GM12801 (cell line): ENCODE data around the gene REEP3.

ENCODE experiments used
- CTCF ChIP-seq: IDR thresholded peaks from one replicate; pipeline ENCODE4 v1.5.1; 2011; ENCODE audit warnings: control low read depth; ENCODE audit not compliant: insufficient read length; ENCODE audit errors: extremely low read depth

REEP3 gene

GRCh38 chr10:63515002-63515763, 6.0 kb upstream of the REEP3 start:
- no peak for TF ChIP-seq CTCF

GRCh38 chr10:63516207-63516606, 5.0 kb upstream of the REEP3 start:
- no peak for TF ChIP-seq CTCF

GRCh38 chr10:63518690-63519288, 2.4 kb upstream of the REEP3 start:
- no peak for TF ChIP-seq CTCF

- no peak for TF ChIP-seq CTCF
These were observed 445 bp downstream of the REEP3 start for GRCh38 chr10:63521416-63522276.

GRCh38 chr10:63522277-63522687, 1.1 kb downstream of the REEP3 start:
- TF ChIP-seq CTCF, result no peak

- no peak for TF ChIP-seq CTCF
These were observed 1.8 kb downstream of the REEP3 start for GRCh38 chr10:63522995-63523394.

- no peak for TF ChIP-seq CTCF
These were observed 3.8 kb downstream of the REEP3 start for GRCh38 chr10:63525021-63525420.
